ENCODE results near the gene RAP1A.
A peak's percentile ranks its signal among the peaks of the same experiment; 100 is the strongest.

The RAP1A gene

GRCh38 chr1:111619635-111620440, at the start of gene RAP1A:
RAP1A (plus strand) TSS chr1:111619789; CDS start chr1:111691361, 71,572 bp downstream.
- peak; percentile 96 for DNase-seq

- DNase-seq = no peak
These were observed 49.7 kb upstream of the RAP1A start for GRCh38 chr1:111569913-111570312.

- peak; percentile 57 for DNase-seq
These were observed 48.8 kb upstream of the RAP1A start for GRCh38 chr1:111570781-111571181.

- DNase-seq = no peak
These were observed 48.4 kb upstream of the RAP1A start for GRCh38 chr1:111571239-111571638.

GRCh38 chr1:111571987-111572386, 47.6 kb upstream of the RAP1A start:
- no peak for DNase-seq

- DNase-seq = no peak
These were observed 43.0 kb upstream of the RAP1A start for GRCh38 chr1:111576547-111576946.

GRCh38 chr1:111577814-111578213, 41.8 kb upstream of the RAP1A start:
- no peak for DNase-seq

- DNase-seq = no peak
These were observed 38.4 kb upstream of the RAP1A start for GRCh38 chr1:111581166-111581565.

- DNase-seq = no peak
These were observed 37.6 kb upstream of the RAP1A start for GRCh38 chr1:111582016-111582415.

GRCh38 chr1:111582644-111583618, 36.7 kb upstream of the RAP1A start:
- no peak for DNase-seq

GRCh38 chr1:111585447-111586086, 34.0 kb upstream of the RAP1A start:
- DNase-seq = no peak

- no peak for DNase-seq
These were observed 33.5 kb upstream of the RAP1A start for GRCh38 chr1:111586112-111586511.

- no peak for DNase-seq
These were observed 31.9 kb upstream of the RAP1A start for GRCh38 chr1:111587509-111588174.

GRCh38 chr1:111591937-111592336, 27.7 kb upstream of the RAP1A start:
- DNase-seq = no peak

- DNase-seq = peak; percentile 96
These were observed 26.9 kb upstream of the RAP1A start for GRCh38 chr1:111592389-111593361.

GRCh38 chr1:111593403-111594305, 25.9 kb upstream of the RAP1A start:
- no peak for DNase-seq

GRCh38 chr1:111594306-111594693, 25.3 kb upstream of the RAP1A start:
- DNase-seq = no peak

GRCh38 chr1:111595807-111596206, 23.8 kb upstream of the RAP1A start:
- no peak for DNase-seq

GRCh38 chr1:111596499-111596898, 23.1 kb upstream of the RAP1A start:
- peak; percentile 62 for DNase-seq

- no peak for DNase-seq
These were observed 22.2 kb upstream of the RAP1A start for GRCh38 chr1:111597426-111597825.

Data from activated CD4-positive, alpha-beta T cell treated with anti-CD3 and anti-CD28 coated beads for 48 hours (primary cell).